Stimulated activated CD4-positive, alpha-beta T cell treated with anti-CD3 and anti-CD28 coated beads, Interleukin-1b, Interleukin-23, amount 100 ng/mL, for 48 hours (primary cell): Measurements from ENCODE around the gene TSPAN14.

ENCODE experiments used
- DNase-seq: peaks from one replicate; pipeline ENCODE4 v3.0.0-alpha.2; 2020

The TSPAN14 gene

DNA sequence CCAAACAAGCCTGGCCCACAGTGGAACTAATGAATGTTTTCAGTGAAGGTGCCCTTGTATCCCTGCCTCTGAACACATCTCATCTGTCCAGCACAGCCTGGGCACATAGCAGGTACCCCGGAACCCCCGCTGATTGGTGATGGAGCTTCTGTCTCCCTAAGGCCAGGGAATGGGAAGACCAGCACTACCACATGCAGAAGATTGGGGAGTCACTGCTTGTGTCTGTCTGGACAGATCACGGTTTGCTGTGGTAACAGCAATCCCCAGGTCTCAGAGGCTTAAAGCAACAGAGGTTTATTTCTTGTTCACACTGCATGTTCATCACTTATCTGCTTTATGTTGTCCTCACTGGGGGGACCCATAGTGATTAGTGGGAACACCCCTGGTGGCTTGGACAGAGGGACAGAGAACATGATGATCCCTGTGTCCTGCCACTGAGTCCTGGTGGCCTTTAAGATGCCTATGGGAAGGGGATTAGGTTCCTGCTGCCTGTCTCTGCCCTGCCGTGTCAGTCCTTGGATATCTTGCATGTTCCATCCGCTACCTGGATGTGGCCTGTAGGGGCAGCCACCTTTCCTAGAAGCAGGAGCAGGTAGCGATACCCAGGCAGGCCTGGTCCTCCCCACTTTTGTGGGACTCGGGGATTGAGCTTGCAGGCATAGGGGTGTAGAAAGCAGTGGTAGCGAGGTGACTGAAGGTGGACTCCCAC is 3.6 kb downstream of the TSPAN14 start:
- no peak for DNase-seq

GRCh38 chr10:80458263-80458625 is 4.1 kb downstream of the TSPAN14 start:
- no peak for DNase-seq

DNA sequence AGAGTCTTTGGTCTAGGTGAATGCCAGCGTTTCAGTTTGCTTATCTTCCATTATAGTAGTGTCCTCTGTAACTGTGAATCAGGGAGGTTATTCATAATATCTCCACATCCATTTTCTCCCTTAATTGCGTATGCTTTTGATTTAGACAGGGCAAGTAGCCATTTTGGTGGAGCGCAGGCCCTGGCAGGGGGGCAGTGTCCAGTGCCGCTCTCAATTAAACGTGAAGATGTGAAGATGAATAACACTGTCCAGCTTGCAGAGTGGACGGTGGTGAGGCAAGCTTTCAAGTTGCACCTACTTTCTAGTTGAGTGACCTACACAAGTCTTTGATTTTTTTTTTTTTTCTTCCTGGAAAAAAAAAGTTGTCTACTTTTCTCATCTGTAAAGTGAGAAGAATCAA is 4.5 kb downstream of the TSPAN14 start:
- no peak for DNase-seq

DNA sequence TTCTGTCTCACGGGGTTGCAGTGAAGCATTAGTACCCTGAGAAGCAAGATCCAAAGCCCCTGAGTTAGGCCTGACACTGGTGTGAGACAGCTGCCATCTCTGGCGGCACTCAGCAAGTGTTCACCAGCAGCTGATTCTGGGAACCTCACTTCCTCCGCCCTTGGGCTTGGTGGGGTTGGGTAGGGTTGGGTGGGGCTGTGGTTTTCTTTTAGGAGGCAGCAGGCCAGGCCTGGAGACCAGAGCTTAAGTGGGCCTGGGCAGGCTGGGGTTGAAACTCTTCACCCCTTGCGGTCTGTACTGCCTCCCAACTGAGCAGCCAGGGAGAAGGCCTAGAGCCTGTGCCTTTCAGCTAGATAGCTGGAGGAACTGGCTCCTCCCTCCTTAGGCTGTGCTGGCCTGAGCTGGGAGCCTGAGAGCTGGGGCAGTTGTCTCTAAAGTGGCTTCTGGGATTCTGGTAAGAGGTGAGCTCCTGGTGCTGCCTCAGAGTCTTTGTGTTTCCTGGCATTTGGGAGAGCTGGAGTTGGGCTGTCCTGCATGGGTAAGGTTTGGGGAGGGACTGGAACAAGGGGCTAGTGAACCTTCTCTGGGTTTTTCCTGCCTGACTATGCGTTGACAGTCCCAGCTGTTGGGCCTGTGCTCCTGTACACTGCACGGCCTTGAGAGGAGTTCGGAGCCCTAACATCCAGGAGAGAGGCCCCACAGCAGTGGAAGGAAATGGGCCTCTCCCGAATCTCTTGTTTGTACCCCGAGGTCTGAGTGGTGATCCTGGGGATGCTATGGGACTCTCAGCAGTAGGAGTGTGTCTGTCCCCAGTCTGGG is 5.1 kb downstream of the TSPAN14 start:
- peak; percentile 59 for DNase-seq

GRCh38 chr10:80460399-80461207 is 6.5 kb downstream of the TSPAN14 start:
- DNase-seq, result no peak

- DNase-seq, result no peak
Observed at GRCh38 chr10:80461208-80462183, 7.4 kb downstream of the TSPAN14 start.

- no peak for DNase-seq
Observed at GRCh38 chr10:80462299-80462980, 8.3 kb downstream of the TSPAN14 start.

GRCh38 chr10:80462981-80463741 is 9.1 kb downstream of the TSPAN14 start:
- no peak for DNase-seq

GRCh38 chr10:80463868-80464267 is 9.8 kb downstream of the TSPAN14 start:
- no peak for DNase-seq

GRCh38 chr10:80464557-80465450 is 10.7 kb downstream of the TSPAN14 start:
- DNase-seq, result no peak

GRCh38 chr10:80465451-80465835 is 11.3 kb downstream of the TSPAN14 start:
- no peak for DNase-seq

- no peak for DNase-seq
Observed at GRCh38 chr10:80465839-80466590, 11.9 kb downstream of the TSPAN14 start.

- DNase-seq, result no peak
Observed at GRCh38 chr10:80466724-80467326, 12.7 kb downstream of the TSPAN14 start.

GRCh38 chr10:80468002-80468401 is 13.9 kb downstream of the TSPAN14 start:
- peak; percentile 50 for DNase-seq

DNA sequence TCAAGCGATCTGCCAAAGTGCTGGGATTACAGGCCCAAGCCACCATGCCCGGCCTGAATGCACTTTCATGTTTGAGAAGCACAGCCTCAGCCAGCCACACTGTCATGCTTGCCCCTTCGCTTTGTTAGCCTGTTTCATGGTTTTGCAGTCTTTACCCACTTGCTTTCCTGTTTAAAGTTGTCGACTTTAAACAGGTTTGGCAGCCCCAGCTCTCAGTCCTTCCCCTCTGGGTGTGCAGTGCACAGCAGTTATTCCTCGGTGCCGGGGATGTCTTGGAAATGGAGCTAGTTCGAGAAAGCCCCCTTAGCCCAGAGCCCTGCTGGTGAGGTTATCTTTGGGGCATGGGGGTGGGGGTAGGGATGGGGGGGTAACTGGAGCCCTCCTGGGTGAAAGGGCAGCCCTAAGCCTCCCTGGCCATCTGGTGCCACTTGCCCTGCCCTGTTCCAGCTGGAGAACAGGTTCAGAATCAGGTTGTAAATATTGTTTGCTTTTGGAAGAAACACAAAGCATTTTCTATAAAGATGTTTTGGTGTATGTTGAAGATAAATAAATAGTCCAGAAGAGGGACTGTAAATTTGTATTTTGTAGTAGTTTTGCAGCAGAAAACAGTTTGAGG is 14.8 kb downstream of the TSPAN14 start:
- DNase-seq, result no peak

DNA sequence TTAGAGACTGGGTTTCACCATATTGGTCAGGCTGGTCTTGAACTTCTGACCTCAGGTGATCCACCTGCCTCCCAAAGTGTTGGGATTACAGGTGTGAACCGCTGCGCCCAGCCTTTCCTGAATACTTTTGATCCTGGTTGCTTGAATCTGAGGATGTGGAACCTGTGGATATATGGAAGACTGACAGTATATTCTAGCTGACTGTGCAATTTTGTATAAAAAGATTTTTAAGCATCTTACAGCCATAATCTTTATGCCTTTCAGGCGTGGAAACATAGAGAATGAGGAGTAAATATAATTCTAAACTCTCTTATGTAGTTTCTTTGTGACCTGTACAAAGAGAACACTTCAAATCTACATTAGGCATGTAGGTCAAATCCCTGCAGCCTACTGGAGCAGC is 16.2 kb downstream of the TSPAN14 start:
- no peak for DNase-seq

DNA sequence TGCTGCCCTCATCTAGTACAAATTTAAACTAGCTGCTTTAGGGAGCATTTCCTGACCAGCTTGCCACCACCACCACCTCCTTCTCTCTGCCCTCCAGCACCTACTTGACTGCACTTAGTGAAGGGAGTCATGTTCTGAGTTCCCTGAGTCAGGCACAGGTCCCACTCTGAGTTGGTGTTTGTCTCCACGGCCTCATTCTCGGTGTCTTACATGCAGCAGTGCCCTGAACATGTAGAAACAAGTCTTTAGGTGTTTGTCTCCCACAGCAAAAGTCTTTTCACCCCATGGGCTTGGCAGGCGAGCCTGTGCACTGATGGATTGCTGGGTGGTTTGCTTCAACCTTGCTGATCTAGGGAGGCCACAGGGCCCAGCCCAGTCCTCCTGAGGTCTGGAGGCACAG is 16.9 kb downstream of the TSPAN14 start:
- DNase-seq, result peak; percentile 61

DNA sequence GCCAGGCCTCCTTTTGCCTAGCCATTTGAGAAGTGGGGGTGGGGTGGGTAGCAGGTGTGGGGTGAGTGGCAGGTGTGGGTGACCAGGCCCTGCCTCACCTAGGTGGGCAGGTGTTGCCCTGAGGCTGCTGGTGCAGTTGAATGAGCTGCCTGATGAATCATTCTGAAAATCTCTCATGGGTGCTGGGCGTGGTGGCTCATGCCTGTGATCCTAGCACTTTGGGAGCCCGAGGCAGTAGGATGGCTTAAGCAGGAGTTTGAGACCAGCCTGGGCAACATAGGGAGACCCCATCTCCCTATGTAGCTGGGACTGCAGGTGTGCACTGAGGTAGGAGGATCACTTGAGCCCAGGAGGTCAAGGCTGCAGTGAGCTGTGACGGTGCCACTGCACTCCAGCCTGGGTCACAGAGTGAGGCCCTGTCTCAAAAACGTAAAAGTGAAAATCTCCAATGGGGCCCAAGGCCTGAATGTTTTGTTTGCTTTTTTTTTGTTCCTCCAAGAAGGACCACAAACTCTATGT is 17.7 kb downstream of the TSPAN14 start:
- peak; percentile 70 for DNase-seq
